Measurements from ENCODE around the gene TDRD9.
A peak's percentile ranks its signal among the peaks of the same experiment; 100 is the strongest.
"Not testable (repeated sequence)": the region's sequence is repeated elsewhere in the genome, so short reads cannot be mapped to it uniquely, and the experiment has no call there.

The TDRD9 gene

DNA sequence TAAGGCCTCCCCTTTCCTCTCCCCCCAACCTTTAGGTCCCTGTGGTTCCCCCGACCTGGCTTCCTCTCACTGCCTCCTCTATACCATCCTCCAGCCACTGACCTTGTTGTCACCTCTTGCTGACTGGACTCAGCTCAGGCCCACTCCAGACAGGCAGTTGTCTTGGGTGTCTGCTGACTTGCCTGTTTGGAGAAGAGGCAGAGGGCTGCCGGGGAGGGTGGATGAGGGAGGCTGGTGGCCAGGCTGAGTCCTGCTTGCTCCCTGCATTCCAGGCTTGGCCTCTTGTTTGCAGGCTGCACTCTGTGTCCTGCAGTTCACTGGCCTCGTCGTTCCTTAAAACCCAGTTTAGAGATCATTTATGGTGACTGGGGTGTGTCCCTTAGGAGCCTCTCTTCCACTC is 45.1 kb downstream of the TDRD9 start:
- Histone ChIP-seq H3K9me2 (ENCODE audit: low read depth, low read length) (no peaks in the 10 kb centered on the region), H3K79me2 (ENCODE audit: insufficient read depth, low read length) (no peaks in the 10 kb centered on the region), H3K4me3 (ENCODE audit: low read depth, low read length, poor library complexity, severe bottlenecking) (no peak overlapping the region), H3K9ac (ENCODE audit: low read length) (no peak overlapping the region), H4K20me1 (ENCODE audit: insufficient read depth, low read length) (no peaks in the 10 kb centered on the region), H3K36me3 (ENCODE audit: insufficient read depth, low read length) (no peaks in the 10 kb centered on the region), H3K4me1 (ENCODE audit: insufficient read depth, low read length, severe bottlenecking) (no peaks in the 10 kb centered on the region), H3K4me2 (ENCODE audit: low read length) (no peak overlapping the region), H3K9me3 (ENCODE audit: low read length) (no peaks in the 10 kb centered on the region), H3K27me3 (ENCODE audit: insufficient read depth, low read length) (peaks cover 4% of the 10 kb centered on the region; the same call in 1 of the 2 replicates), H3F3A (ENCODE audit: insufficient read depth, low read length) (no peaks in the 10 kb centered on the region), H2AFZ (ENCODE audit: low read length) (no peak overlapping the region), H3K27ac (ENCODE audit: low read depth, low read length, poor library complexity, severe bottlenecking) (no peak overlapping the region)
- TF ChIP-seq, protein P1, sequence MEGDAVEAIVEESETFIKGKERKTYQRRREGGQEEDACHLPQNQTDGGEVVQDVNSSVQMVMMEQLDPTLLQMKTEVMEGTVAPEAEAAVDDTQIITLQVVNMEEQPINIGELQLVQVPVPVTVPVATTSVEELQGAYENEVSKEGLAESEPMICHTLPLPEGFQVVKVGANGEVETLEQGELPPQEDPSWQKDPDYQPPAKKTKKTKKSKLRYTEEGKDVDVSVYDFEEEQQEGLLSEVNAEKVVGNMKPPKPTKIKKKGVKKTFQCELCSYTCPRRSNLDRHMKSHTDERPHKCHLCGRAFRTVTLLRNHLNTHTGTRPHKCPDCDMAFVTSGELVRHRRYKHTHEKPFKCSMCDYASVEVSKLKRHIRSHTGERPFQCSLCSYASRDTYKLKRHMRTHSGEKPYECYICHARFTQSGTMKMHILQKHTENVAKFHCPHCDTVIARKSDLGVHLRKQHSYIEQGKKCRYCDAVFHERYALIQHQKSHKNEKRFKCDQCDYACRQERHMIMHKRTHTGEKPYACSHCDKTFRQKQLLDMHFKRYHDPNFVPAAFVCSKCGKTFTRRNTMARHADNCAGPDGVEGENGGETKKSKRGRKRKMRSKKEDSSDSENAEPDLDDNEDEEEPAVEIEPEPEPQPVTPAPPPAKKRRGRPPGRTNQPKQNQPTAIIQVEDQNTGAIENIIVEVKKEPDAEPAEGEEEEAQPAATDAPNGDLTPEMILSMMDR (IDR thresholded peaks at IDR 0.05; ENCODE audit: low read length) = no peak
- TF ChIP-seq EZH2 (IDR thresholded peaks at IDR 0.05; ENCODE audit: borderline replicate concordance, low read length) = no peak

DNA sequence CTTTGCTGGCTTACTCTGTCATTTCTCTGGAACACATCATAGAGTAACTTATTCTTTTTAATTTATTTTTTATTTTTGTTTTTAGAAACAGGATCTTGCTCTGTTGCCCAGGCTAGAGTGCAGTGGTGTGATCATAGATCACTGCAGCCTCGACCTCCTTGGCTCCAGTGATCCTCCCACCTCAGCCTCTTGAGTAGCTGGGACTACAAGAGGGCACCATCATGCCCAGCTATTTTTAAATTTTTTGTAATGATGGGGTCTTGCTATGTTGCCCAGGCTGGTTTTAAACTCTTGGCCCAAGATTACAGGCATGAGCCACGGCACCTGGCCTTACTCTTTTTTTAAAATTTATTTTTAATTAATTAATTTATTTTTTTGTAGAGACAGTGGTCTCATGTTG is 46.3 kb downstream of the TDRD9 start:
- H3F3A ChIP-seq (ENCODE audit: insufficient read depth, low read length) = no peaks in the 10 kb centered on the region
- H3K36me3 ChIP-seq (ENCODE audit: insufficient read depth, low read length) = no peaks in the 10 kb centered on the region
- H3K9me2 ChIP-seq (ENCODE audit: low read depth, low read length) = no peaks in the 10 kb centered on the region
- no peaks in the 10 kb centered on the region for H3K4me1 ChIP-seq (ENCODE audit: insufficient read depth, low read length, severe bottlenecking)
- H3K4me3 ChIP-seq (ENCODE audit: low read depth, low read length, poor library complexity, severe bottlenecking) = no peak overlapping the region
- no peaks in the 10 kb centered on the region for H4K20me1 ChIP-seq (ENCODE audit: insufficient read depth, low read length)
- TF ChIP-seq, protein P1 (IDR thresholded peaks at IDR 0.05; ENCODE audit: low read length) = no peak
- no peak for TF ChIP-seq EZH2 (IDR thresholded peaks at IDR 0.05; ENCODE audit: borderline replicate concordance, low read length)
- H3K79me2 ChIP-seq (ENCODE audit: insufficient read depth, low read length) = no peaks in the 10 kb centered on the region
- H3K27me3 ChIP-seq (ENCODE audit: insufficient read depth, low read length) = peaks cover 4% of the 10 kb centered on the region; the same call in 1 of the 2 replicates
- no peak overlapping the region for H3K4me2 ChIP-seq (ENCODE audit: low read length)
- no peak overlapping the region for H3K27ac ChIP-seq (ENCODE audit: low read depth, low read length, poor library complexity, severe bottlenecking)
- no peak overlapping the region for H2AFZ ChIP-seq (ENCODE audit: low read length)
- no peaks in the 10 kb centered on the region for H3K9me3 ChIP-seq (ENCODE audit: low read length)
- no peak overlapping the region for H3K9ac ChIP-seq (ENCODE audit: low read length)

DNA sequence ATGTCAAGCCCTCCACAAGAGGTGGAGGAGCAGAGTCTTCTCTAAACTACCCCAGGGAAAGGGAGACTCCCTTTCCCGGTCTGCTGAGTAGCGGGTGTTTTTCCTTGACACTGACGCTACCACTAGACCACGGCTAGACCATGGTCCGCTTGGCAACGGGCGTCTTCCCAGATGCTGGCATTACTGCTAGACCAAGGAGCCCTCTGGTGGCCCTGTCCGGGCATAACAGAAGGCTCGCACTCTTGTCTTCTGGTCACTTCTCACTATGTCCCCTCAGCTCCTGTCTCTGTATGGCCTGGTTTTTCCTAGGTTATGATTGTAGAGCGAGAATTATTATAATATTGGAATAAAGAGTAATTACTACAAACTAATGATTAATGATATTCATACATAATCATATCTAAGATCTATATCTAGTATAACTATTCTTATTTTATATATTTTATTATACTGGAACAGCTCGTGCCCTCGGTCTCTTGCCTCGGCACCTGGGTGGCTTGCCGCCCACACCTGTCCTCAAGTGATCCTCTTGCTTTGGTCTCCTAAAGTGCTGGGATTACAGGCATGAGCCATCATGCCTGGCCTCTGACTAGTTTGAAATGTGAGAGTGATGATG is 52.5 kb downstream of the TDRD9 start:
- H3F3A ChIP-seq (ENCODE audit: insufficient read depth, low read length); H3K9me3 ChIP-seq (ENCODE audit: low read length); H2AFZ ChIP-seq (ENCODE audit: low read length); H3K4me2 ChIP-seq (ENCODE audit: low read length); H3K9ac ChIP-seq (ENCODE audit: low read length); H3K9me2 ChIP-seq (ENCODE audit: low read depth, low read length); H3K27ac ChIP-seq (ENCODE audit: low read depth, low read length, poor library complexity, severe bottlenecking); H3K4me1 ChIP-seq (ENCODE audit: insufficient read depth, low read length, severe bottlenecking); H3K79me2 ChIP-seq (ENCODE audit: insufficient read depth, low read length); H3K27me3 ChIP-seq (ENCODE audit: insufficient read depth, low read length); H3K36me3 ChIP-seq (ENCODE audit: insufficient read depth, low read length); H3K4me3 ChIP-seq (ENCODE audit: low read depth, low read length, poor library complexity, severe bottlenecking); H4K20me1 ChIP-seq (ENCODE audit: insufficient read depth, low read length): not testable (repeated sequence)
- TF ChIP-seq, protein P1 (IDR thresholded peaks at IDR 0.05; ENCODE audit: low read length) = peak; percentile 44
